Peyer's patch (tissue), 4 donors: ENCODE results near the gene SYTL2.

ENCODE experiments used
- CTCF ChIP-seq, 6 experiments: fragments of 450-650 bp in 4 of 6; fragments of 200-600 bp in 2 of 6; sonication (generic) in 1 of 6; IDR thresholded peaks; one replicate each; pipeline ENCODE4 v1.5.1; 2017 to 2019; ENCODE audit warnings: antibody characterized with exemption in 6 of 6, mild to moderate bottlenecking in 3 of 6, moderate library complexity in 1 of 6
- POLR2A ChIP-seq, 2 donors: fragments of 450-650 bp; IDR thresholded peaks; one replicate each; pipeline ENCODE4 v1.5.1; 2017; ENCODE audit warnings: antibody characterized with exemption in 2 of 2, mild to moderate bottlenecking in 2 of 2, moderate library complexity in 2 of 2

GRCh38 chr11:85718126-85718943 is 92.6 kb downstream of the SYTL2 start:
- TF ChIP-seq CTCF (IDR thresholded peaks at IDR 0.05) (no peak), POLR2A (IDR thresholded peaks at IDR 0.05) (no peak)
